Measurements from ENCODE around the gene NMNAT3. TPM values are rescaled to one million over a fixed set of nuclear protein-coding genes. Genes with fewer than 3 reads are reported as not detected.

Gene NMNAT3
- total RNA-seq, 1 donor from 2014 or later, result 3.9 TPM

GRCh38 chr3:139557041-139557440 is 120.7 kb downstream of the NMNAT3 start:
- Histone ChIP-seq H3K4me3 (ENCODE audit: low read depth, low read length) (no peak overlapping the region), H3K36me3 (ENCODE audit: control insufficient read depth, insufficient read depth, low read length) (no peaks in the 10 kb centered on the region), H3K27me3 (ENCODE audit: control insufficient read depth, insufficient read depth, low read length) (no peaks in the 10 kb centered on the region)
- TF ChIP-seq CTCF (IDR thresholded peaks at IDR 0.05; ENCODE audit: insufficient read depth, low read length, severe bottlenecking), result no peak
- DNase-seq (ENCODE audit: low read depth) (peak; percentile 47), FAIRE-seq (no peak)

GRCh38 chr3:139555249-139555648 is 122.5 kb downstream of the NMNAT3 start:
- no peak for FAIRE-seq
- Histone ChIP-seq H3K36me3 (ENCODE audit: control insufficient read depth, insufficient read depth, low read length) (no peaks in the 10 kb centered on the region), H3K27me3 (ENCODE audit: control insufficient read depth, insufficient read depth, low read length) (no peaks in the 10 kb centered on the region), H3K4me3 (ENCODE audit: low read depth, low read length) (no peak overlapping the region)
- no peak for TF ChIP-seq CTCF (IDR thresholded peaks at IDR 0.05; ENCODE audit: insufficient read depth, low read length, severe bottlenecking)
- DNase-seq (ENCODE audit: low read depth), result no peak

GRCh38 chr3:139554628-139555027 is 123.1 kb downstream of the NMNAT3 start:
- H3K36me3 ChIP-seq (ENCODE audit: control insufficient read depth, insufficient read depth, low read length), result no peaks in the 10 kb centered on the region
- no peak for DNase-seq (ENCODE audit: low read depth)
- no peak for FAIRE-seq
- H3K4me3 ChIP-seq (ENCODE audit: low read depth, low read length), result no peak overlapping the region
- TF ChIP-seq CTCF (IDR thresholded peaks at IDR 0.05; ENCODE audit: insufficient read depth, low read length, severe bottlenecking), result no peak
- H3K27me3 ChIP-seq (ENCODE audit: control insufficient read depth, insufficient read depth, low read length), result no peaks in the 10 kb centered on the region

- DNase-seq (ENCODE audit: low read depth) (no peak), FAIRE-seq (no peak)
- Histone ChIP-seq H3K27me3 (ENCODE audit: control insufficient read depth, insufficient read depth, low read length) (no peaks in the 10 kb centered on the region), H3K4me3 (ENCODE audit: low read depth, low read length) (no peak overlapping the region), H3K36me3 (ENCODE audit: control insufficient read depth, insufficient read depth, low read length) (no peaks in the 10 kb centered on the region)
- TF ChIP-seq CTCF (IDR thresholded peaks at IDR 0.05; ENCODE audit: insufficient read depth, low read length, severe bottlenecking), result no peak
These were observed 125.0 kb downstream of the NMNAT3 start for GRCh38 chr3:139552632-139553365.

GRCh38 chr3:139548801-139549200 is 129.0 kb downstream of the NMNAT3 start:
- no peak for TF ChIP-seq CTCF (IDR thresholded peaks at IDR 0.05; ENCODE audit: insufficient read depth, low read length, severe bottlenecking)
- DNase-seq (ENCODE audit: low read depth) (no peak), FAIRE-seq (no peak)

GRCh38 chr3:139547666-139548065 is 130.1 kb downstream of the NMNAT3 start:
- Histone ChIP-seq H3K36me3 (ENCODE audit: control insufficient read depth, insufficient read depth, low read length) (no peaks in the 10 kb centered on the region), H3K4me3 (ENCODE audit: low read depth, low read length) (no peak overlapping the region), H3K27me3 (ENCODE audit: control insufficient read depth, insufficient read depth, low read length) (no peaks in the 10 kb centered on the region)
- FAIRE-seq, result no peak
- no peak for TF ChIP-seq CTCF (IDR thresholded peaks at IDR 0.05; ENCODE audit: insufficient read depth, low read length, severe bottlenecking)
- no peak for DNase-seq (ENCODE audit: low read depth)

More at GRCh38 chr3:139548801-139549200, 129.0 kb downstream of the NMNAT3 start:
- H3K27me3 ChIP-seq (ENCODE audit: control insufficient read depth, insufficient read depth, low read length), result no peaks in the 10 kb centered on the region
- no peak overlapping the region for H3K4me3 ChIP-seq (ENCODE audit: low read depth, low read length)
- no peaks in the 10 kb centered on the region for H3K36me3 ChIP-seq (ENCODE audit: control insufficient read depth, insufficient read depth, low read length)
